CD4-positive, alpha-beta T cell (primary cell): ENCODE results near the gene OXCT1. TPM values are rescaled to one million over a fixed set of nuclear protein-coding genes. Genes with fewer than 3 reads are reported as not detected.
A peak's percentile ranks its signal among the peaks of the same experiment; 100 is the strongest.

Experiments used
- ATAC-seq: fragments of 200-7000 bp; cut with Tn5 transposase; one replicate; pipeline ENCODE4 v1.10.0; 2022; ENCODE audit warnings: mild to moderate bottlenecking; ENCODE audit not compliant: poor library complexity
- CTCF ChIA-PET: fragments of 350-600 bp; sonication (Branson Sonifier 250); formaldehyde crosslinking; loops from one replicate; lab custom pipeline; 2021; ENCODE audit warnings: antibody characterized with exemption, inconsistent platforms; lab: Charles Lee
- POLR2A ChIA-PET: fragments of 350-600 bp; sonication (Branson Sonifier 250); formaldehyde crosslinking; loops from one replicate; lab custom pipeline; 2021; ENCODE audit warnings: antibody characterized with exemption, inconsistent platforms; lab: Charles Lee
- DNase-seq, 14 experiments: peaks; one replicate each; pipeline ENCODE4 v3.0.0-alpha.2; 2013 to 2020; ENCODE audit warnings: mixed read lengths in 2 of 14
- H3K27ac ChIP-seq, 2 donors: one replicate each; pipeline versions ENCODE4 v1.5.1 to v1.7.0; 2013; ENCODE audit warnings: low read length in 2 of 2, low read depth in 1 of 2, mild to moderate bottlenecking in 1 of 2
- H3K27me3 ChIP-seq, 2 experiments: 1 replicate in 1 of 2; 2 replicates in 1 of 2; pipeline versions ENCODE4 v1.6.1 to v1.7.0; 2013; ENCODE audit warnings: low read length in 2 of 2, control low read depth in 1 of 2, mild to moderate bottlenecking in 1 of 2, moderate library complexity in 1 of 2; ENCODE audit not compliant: insufficient read depth in 2 of 2, control insufficient read depth in 1 of 2
- H3K36me3 ChIP-seq: one replicate; pipeline ENCODE4 v1.6.1; 2013; ENCODE audit warnings: low read length, control low read depth; ENCODE audit not compliant: insufficient read depth
- H3K4me1 ChIP-seq: one replicate; pipeline ENCODE4 v1.6.1; 2013; ENCODE audit warnings: low read length, control low read depth; ENCODE audit not compliant: insufficient read depth
- H3K4me3 ChIP-seq: one replicate; pipeline ENCODE4 v1.5.1; 2013; ENCODE audit warnings: mild to moderate bottlenecking, low read length, moderate library complexity
- H3K9me3 ChIP-seq, 2 experiments: 1 replicate in 1 of 2; 2 replicates in 1 of 2; pipeline versions ENCODE4 v1.6.1 to v1.7.0; 2013; ENCODE audit warnings: low read length in 2 of 2, mild to moderate bottlenecking in 2 of 2, control low read depth in 1 of 2, moderate library complexity in 1 of 2; ENCODE audit not compliant: control insufficient read depth in 1 of 2, insufficient read depth in 1 of 2
- H3K27ac Mint-ChIP-seq: one replicate; pipeline ENCODE4 v1.8.0; 2020; ENCODE audit warnings: mixed read lengths
- H3K27me3 Mint-ChIP-seq: one replicate; pipeline ENCODE4 v1.8.0; 2021; ENCODE audit warnings: mixed read lengths
- H3K36me3 Mint-ChIP-seq: one replicate; pipeline ENCODE4 v1.8.0; 2021; ENCODE audit warnings: low read depth, mixed read lengths
- H3K4me1 Mint-ChIP-seq: one replicate; pipeline ENCODE4 v1.8.0; 2021; ENCODE audit warnings: low read depth, mixed read lengths
- H3K4me3 Mint-ChIP-seq: one replicate; pipeline ENCODE4 v1.8.0; 2020; ENCODE audit warnings: mild to moderate bottlenecking, mixed read lengths
- H3K9me3 Mint-ChIP-seq: one replicate; pipeline ENCODE4 v1.8.0; 2020; ENCODE audit warnings: mixed read lengths
- CTCF ChIP-seq: fragments of 200-600 bp; IDR thresholded peaks from one replicate; pipeline ENCODE4 v1.8.0; 2022; ENCODE audit warnings: antibody characterized with exemption, mild to moderate bottlenecking
- intact Hi-C, 2 experiments: fragments of 100-400 bp; cut with DNase I in 1 of 2; cut with micrococcal nuclease in 1 of 2; formaldehyde crosslinking; loops; one replicate each; pipeline versions ENCODE4 v1.15.1 to v1.9.0; 2023 to 2025; cut with DNase I, micrococcal nuclease
- total RNA-seq, 174 experiments: library from RNA in 2 of 174; stranded (reverse) in 2 of 174; gene quantifications; one replicate each; pipeline ENCODE4 v1.2.3 and lab custom pipeline; 2021 to 2026

Gene OXCT1
- total RNA-seq, 2 experiments from 2014 or later: 14.7 to 15.3 TPM

GRCh38 chr5:41903382-41903891 is 33.2 kb upstream of the OXCT1 start:
- H3K4me3 ChIP-seq: peak overlapping the region; percentile 86
- ChIA-PET POLR2A (interaction anchor here (0.8 to 3.1 kb wide), 35 partner anchors 9 to 1652 kb away, joined by 3 to 103 read pairs (median 6); partner anchors contain the start of genes CCDC152, FBXO4, HMGCS1 and OXCT1), CTCF (interaction anchor here (1.2 to 2.7 kb wide), 7 partner anchors 13 to 60 kb away, joined by 3 to 22 read pairs (median 5); partner anchors contain the start of genes FBXO4 and OXCT1)
- DNase-seq (no peak), ATAC-seq (no peak)
- H3K4me1 ChIP-seq: peaks cover 20% of the 10 kb centered on the region
- no peak for TF ChIP-seq CTCF
- H3K27me3 Mint-ChIP-seq: no peaks in the 10 kb centered on the region
- H3K4me3 Mint-ChIP-seq: peak overlapping the region; percentile 98
- H3K9me3 ChIP-seq: no peaks in the 10 kb centered on the region
- H3K4me1 Mint-ChIP-seq: peaks cover 46% of the 10 kb centered on the region
- H3K27ac ChIP-seq: peak overlapping the region; percentile 89 to 90
- H3K27ac Mint-ChIP-seq: peak overlapping the region; percentile 99
- H3K27me3 ChIP-seq: no peaks in the 10 kb centered on the region
- H3K36me3 Mint-ChIP-seq: peaks cover 38% of the 10 kb centered on the region
- no peaks in the 10 kb centered on the region for H3K9me3 Mint-ChIP-seq
- H3K36me3 ChIP-seq: peaks cover 13% of the 10 kb centered on the region
- intact Hi-C loops: loop anchor here in 1 of 2 experiments (1.0 to 10.0 kb wide), 3 partner anchors 33 to 1581 kb away; partner anchors contain the start of genes OXCT1, TMEM267 and ZNF131

GRCh38 chr5:41896230-41896629 is 26.0 kb upstream of the OXCT1 start:
- DNase-seq (no peak), ATAC-seq (no peak)
- Mint-ChIP-seq H3K9me3 (no peaks in the 10 kb centered on the region), H3K4me3 (no peak overlapping the region), H3K27me3 (peaks cover 48% of the 10 kb centered on the region), H3K27ac (no peak overlapping the region), H3K4me1 (no peaks in the 10 kb centered on the region), H3K36me3 (no peaks in the 10 kb centered on the region)
- no peak overlapping the region for H3K4me3 ChIP-seq
- POLR2A ChIA-PET: no interaction called here
- no peaks in the 10 kb centered on the region for H3K4me1 ChIP-seq
- H3K36me3 ChIP-seq: no peaks in the 10 kb centered on the region
- CTCF ChIA-PET: no interaction called here
- no peak for TF ChIP-seq CTCF
- no peaks in the 10 kb centered on the region for H3K9me3 ChIP-seq
- H3K27ac ChIP-seq: no peak overlapping the region
- intact Hi-C loops: no loop called here
- H3K27me3 ChIP-seq: peaks cover 2 to 21% of the 10 kb centered on the region in 2 experiments

- H3K27ac ChIP-seq: no peak overlapping the region
- no peak overlapping the region for H3K4me3 Mint-ChIP-seq
- ChIA-PET CTCF (interaction anchor here (0.8 kb wide), 1 partner anchor 16 kb away, joined by 3 read pairs; no protein-coding TSS in a partner anchor), POLR2A (interaction anchor here (0.6 to 1.0 kb wide), 4 partner anchors 11 to 1823 kb away, joined by 3 to 4 read pairs (median 4); partner anchors contain the start of genes FBXO4 and RIMOC1)
- H3K36me3 ChIP-seq: no peaks in the 10 kb centered on the region
- H3K36me3 Mint-ChIP-seq: no peaks in the 10 kb centered on the region
- peaks cover 65% of the 10 kb centered on the region for H3K27me3 Mint-ChIP-seq
- intact Hi-C loops: no loop called here
- H3K9me3 ChIP-seq: no peaks in the 10 kb centered on the region
- no peak overlapping the region for H3K4me3 ChIP-seq
- no peaks in the 10 kb centered on the region for H3K9me3 Mint-ChIP-seq
- peaks cover 2 to 26% of the 10 kb centered on the region in 2 experiments for H3K27me3 ChIP-seq
- H3K4me1 ChIP-seq: no peaks in the 10 kb centered on the region
- no peak for TF ChIP-seq CTCF
- ATAC-seq: no peak
- no peaks in the 10 kb centered on the region for H3K4me1 Mint-ChIP-seq
- H3K27ac Mint-ChIP-seq: no peak overlapping the region
- peak in 1 of 14 experiments; percentile 16 for DNase-seq
These were observed 23.0 kb upstream of the OXCT1 start for GRCh38 chr5:41893074-41893851.
